A549 (cell line): ENCODE measurements around the gene CR2. TPM values are rescaled to one million over a fixed set of nuclear protein-coding genes. Genes with fewer than 3 reads are reported as not detected.

ENCODE experiments used
- ATAC-seq, 2 experiments: fragments of 200-7000 bp in 1 of 2; fragments of >200 bp in 1 of 2; cut with Nextera tagmentation in 1 of 2; cut with Tn5 transposase in 1 of 2; 3 replicates each; pipeline versions ENCODE4 v1.8.0 to v1.9.1; 2018 to 2020; ENCODE audit warnings: mild to moderate bottlenecking in 1 of 2, moderate library complexity in 1 of 2
- CTCF ChIA-PET: fragments of 300-600 bp; sonication (Branson Sonifier 250); formaldehyde crosslinking; extraction: SDS; loops from one replicate; lab custom pipeline; 2021; ENCODE audit warnings: antibody characterized with exemption, inconsistent platforms; lab: Yijun Ruan, JAX
- POLR2A ChIA-PET: fragments of 350-600 bp; formaldehyde crosslinking; extraction: SDS; loops from one replicate; lab custom pipeline; 2021; ENCODE audit warnings: antibody characterized with exemption, inconsistent platforms; lab: Yijun Ruan, JAX
- DNase-seq, 2 experiments: peaks; one replicate each; pipeline versions ENCODE4 v3.0.0 to v3.0.0-alpha.2; 2011 to 2016; ENCODE audit warnings: low read depth in 1 of 2, low spot score in 1 of 2
- FAIRE-seq: peaks from 2 replicates; lab custom pipeline; 2011; peaks lifted over from hg19 to GRCh38; lab: Jason Lieb, UNC
- H3K27ac ChIP-seq, 2 experiments: fragments of >200 bp; sonication (Bioruptor Twin); formaldehyde crosslinking; 3 replicates each; pipeline ENCODE4 v1.5.1; 2016 to 2017
- H3K4me1 ChIP-seq: fragments of >200 bp; sonication (Bioruptor Twin); formaldehyde crosslinking; 3 replicates; pipeline ENCODE4 v1.6.1; 2016
- H3K4me2 ChIP-seq: fragments of >200 bp; sonication (Bioruptor Twin); formaldehyde crosslinking; 3 replicates; pipeline ENCODE4 v1.6.1; 2016
- H3K4me3 ChIP-seq: fragments of >200 bp; sonication (Bioruptor Twin); formaldehyde crosslinking; 3 replicates; pipeline ENCODE4 v1.5.1; 2016
- H3K9me3 ChIP-seq: fragments of >200 bp; sonication (Bioruptor Twin); formaldehyde crosslinking; 3 replicates; pipeline ENCODE4 v1.6.1; 2016
- CBX8 ChIP-seq: fragments of 200-600 bp; sonication (generic); IDR thresholded peaks from 2 replicates; pipeline ENCODE4 v1.6.1; 2016
- CHD4 ChIP-seq: fragments of 200-600 bp; sonication (generic); IDR thresholded peaks from 2 replicates; pipeline ENCODE4 v1.6.1; 2016; ENCODE audit warnings: antibody characterized with exemption, mild to moderate bottlenecking, borderline replicate concordance
- EHF ChIP-seq: fragments of 250-450 bp; sonication (Bioruptor Pico); IDR thresholded peaks from 2 replicates; pipeline ENCODE4 v1.5.0; 2020; ENCODE audit warnings: mild to moderate bottlenecking
- EHMT2 ChIP-seq: fragments of 200-600 bp; sonication (generic); IDR thresholded peaks from 2 replicates; pipeline ENCODE4 v1.6.1; 2016; ENCODE audit warnings: antibody characterized with exemption, low read depth, mild to moderate bottlenecking, moderate library complexity
- EP300 ChIP-seq, 2 experiments: fragments of >200 bp; sonication (Bioruptor Twin); formaldehyde crosslinking; IDR thresholded peaks; 2 replicates in 1 of 2; 3 replicates in 1 of 2; pipeline ENCODE4 v1.6.1; 2016 to 2017
- ESRRA ChIP-seq: fragments of 150-350 bp; IDR thresholded peaks from 2 replicates; pipeline ENCODE4 v1.6.1; 2014; ENCODE audit warnings: mild to moderate bottlenecking, low read length, borderline replicate concordance
- FOSB ChIP-seq: fragments of 250-450 bp; sonication (Bioruptor Pico); IDR thresholded peaks from 2 replicates; pipeline ENCODE4 v1.5.0; 2020; ENCODE audit warnings: mild to moderate bottlenecking, moderate library complexity
- FOXS1 ChIP-seq: fragments of 250-450 bp; sonication (Bioruptor Pico); IDR thresholded peaks from 2 replicates; pipeline ENCODE4 v1.5.0; 2020; ENCODE audit warnings: mild to moderate bottlenecking, moderate library complexity
- HDAC2 ChIP-seq: fragments of 200-600 bp; sonication (generic); IDR thresholded peaks from 2 replicates; pipeline ENCODE4 v1.6.1; 2016
- HEYL ChIP-seq: fragments of 250-450 bp; sonication (Bioruptor Pico); IDR thresholded peaks from 2 replicates; pipeline ENCODE4 v1.8.0; 2021; ENCODE audit warnings: mild to moderate bottlenecking, moderate library complexity
- HOXA7 ChIP-seq: fragments of 250-450 bp; sonication (Bioruptor Pico); IDR thresholded peaks from 2 replicates; pipeline ENCODE4 v1.5.0; 2020; ENCODE audit warnings: mild to moderate bottlenecking, moderate library complexity
- HOXB5 ChIP-seq: fragments of 250-450 bp; sonication (Bioruptor Pico); IDR thresholded peaks from 2 replicates; pipeline ENCODE4 v1.5.0; 2020; ENCODE audit warnings: mild to moderate bottlenecking, moderate library complexity
- JUN ChIP-seq, 2 experiments: fragments of >200 bp; sonication (Bioruptor Twin); formaldehyde crosslinking; IDR thresholded peaks; 2 replicates in 1 of 2; 3 replicates in 1 of 2; pipeline ENCODE4 v1.6.1; 2016 to 2017
- MAX ChIP-seq: IDR thresholded peaks from 2 replicates; pipeline ENCODE4 v1.6.1; 2012
- MYC ChIP-seq: IDR thresholded peaks from 2 replicates; pipeline ENCODE4 v1.6.1; 2012; ENCODE audit warnings: mild to moderate bottlenecking, inconsistent platforms, low read length, improper control_type of control experiment, borderline replicate concordance
- NFE2L2 ChIP-seq: fragments of 150-350 bp; conservative IDR thresholded peaks from 2 replicates; pipeline ENCODE4 v1.6.1; 2014; ENCODE audit warnings: low read length
- NR3C1 ChIP-seq: fragments of >200 bp; sonication (Bioruptor Twin); formaldehyde crosslinking; IDR thresholded peaks from 3 replicates; pipeline ENCODE4 v1.6.1; 2017
- PBX3 ChIP-seq: IDR thresholded peaks from 2 replicates; pipeline ENCODE4 v1.6.1; 2012
- RAD21 ChIP-seq, 2 experiments: fragments of >200 bp in 1 of 2; sonication (Bioruptor Twin) in 1 of 2; formaldehyde crosslinking in 1 of 2; IDR thresholded peaks in 1 of 2; conservative IDR thresholded peaks in 1 of 2; 2 replicates in 1 of 2; 3 replicates in 1 of 2; pipeline ENCODE4 v1.6.1; 2012 to 2018; ENCODE audit warnings: inconsistent platforms in 1 of 2
- RCOR1 ChIP-seq: fragments of 150-350 bp; IDR thresholded peaks from 2 replicates; pipeline ENCODE4 v1.6.1; 2014; ENCODE audit warnings: antibody characterized with exemption, low read length, low read depth
- TFCP2L1 ChIP-seq: fragments of 250-450 bp; sonication (Bioruptor Pico); IDR thresholded peaks from 2 replicates; pipeline ENCODE4 v1.5.0; 2021; ENCODE audit warnings: mild to moderate bottlenecking
- ZC3H11A ChIP-seq: fragments of 450-650 bp; IDR thresholded peaks from 2 replicates; pipeline ENCODE4 v1.6.1; 2014; ENCODE audit warnings: antibody characterized with exemption, mild to moderate bottlenecking
- ZNF302 ChIP-seq: fragments of 250-450 bp; sonication (Bioruptor Pico); IDR thresholded peaks from 2 replicates; pipeline ENCODE4 v1.9.0; 2021; ENCODE audit warnings: inconsistent platforms, mild to moderate bottlenecking, moderate library complexity
- WGBS: methylation state at CpG from one replicate; pipeline ENCODE4 v1.1.6; 2017; ENCODE audit errors: missing lambda C conversion rate; 5-methylcytosine and 5-hydroxymethylcytosine counted together
- polyA plus RNA-seq, 4 experiments: library from polyadenylated mRNA; depleted of rRNA in 3 of 4; stranded (reverse); fragments of >200 nt; fragmentation: RNase III in 1 of 4; extraction: RNeasy Plus Mini Kit Qiagen cat#74134 plus additional on column Dnase treatment in 1 of 4; gene quantifications; 2 replicates in 3 of 4; 3 replicates in 1 of 4; pipeline ENCODE4 v1.2.3, GENCODE V29; 2011 to 2017
- TF ChIP-seq, protein P1 (sequence below): fragments of >200 bp; sonication (Bioruptor Twin); formaldehyde crosslinking; IDR thresholded peaks from 3 replicates; pipeline ENCODE4 v1.5.1; 2016
- TF ChIP-seq, protein P2 (sequence below): fragments of 450-650 bp; IDR thresholded peaks from 2 replicates; pipeline ENCODE4 v1.6.1; 2014; ENCODE audit warnings: antibody characterized with exemption

Gene CR2
- polyA plus RNA-seq, 2 of the 4 experiments (the other 2 are of a cell fraction) = not detected

DNA sequence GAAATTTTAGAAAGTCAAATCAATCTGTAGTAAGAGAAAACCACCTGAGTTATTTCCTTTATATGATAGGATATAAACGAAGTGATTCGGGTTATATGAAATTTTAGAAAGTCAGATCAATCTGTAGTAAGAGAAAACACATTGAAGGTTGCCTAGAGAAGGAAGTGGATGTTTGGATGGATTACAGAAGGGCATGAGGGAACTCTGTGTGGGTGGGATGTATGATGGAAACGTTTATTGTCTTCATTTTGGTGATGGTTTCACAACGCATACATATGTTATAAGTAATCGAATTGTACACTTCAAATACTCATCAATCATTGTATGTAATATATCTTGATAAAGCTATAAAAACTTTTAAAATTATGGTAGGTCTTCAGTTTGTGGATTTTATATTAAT, 46.9 kb downstream of the CR2 start:
- Histone ChIP-seq H3K4me2 (no peak overlapping the region), H3K9me3 (no peaks in the 10 kb centered on the region), H3K4me1 (no peaks in the 10 kb centered on the region), H3K27ac (no peak overlapping the region), H3K4me3 (no peak overlapping the region)
- 12% methylated on average over 5 of the region's 5 CpGs for WGBS
- no peak for ATAC-seq
- DNase-seq = no peak
- no peak for TF ChIP-seq EHF (CRISPR knock-in tag)
- TF ChIP-seq HOXB5 (CRISPR knock-in tag) = no peak
- no peak for TF ChIP-seq HDAC2
- CTCF ChIA-PET = interaction anchor here (1.0 to 2.1 kb wide), 2 partner anchors 17 to 47 kb away, joined by 3 to 5 read pairs; partner anchors contain the start of gene CR2
- POLR2A ChIA-PET = no interaction called here
- no peak for FAIRE-seq

GRCh38 chr1:207502726-207503125, 48.6 kb downstream of the CR2 start:
- no peak overlapping the region for H3K4me2 ChIP-seq
- DNase-seq (no peak), ATAC-seq (no peak; a peak in 1 of 6 replicates), FAIRE-seq (no peak)
- TF ChIP-seq ZNF302 = no peak
- TF ChIP-seq CBX8 = no peak
- no peak for TF ChIP-seq HEYL (CRISPR knock-in tag)
- TF ChIP-seq RAD21 (conservative IDR thresholded peaks at IDR 0.05 in 1 of 2, IDR thresholded peaks at IDR 0.05 in 1 of 2) = no peak
- TF ChIP-seq HOXA7 (CRISPR knock-in tag) = no peak
- no peak for TF ChIP-seq NFE2L2
- TF ChIP-seq FOSB (CRISPR knock-in tag) = no peak
- TF ChIP-seq RCOR1 = no peak
- TF ChIP-seq FOXS1 (CRISPR knock-in tag) = no peak
- TF ChIP-seq, protein P1, sequence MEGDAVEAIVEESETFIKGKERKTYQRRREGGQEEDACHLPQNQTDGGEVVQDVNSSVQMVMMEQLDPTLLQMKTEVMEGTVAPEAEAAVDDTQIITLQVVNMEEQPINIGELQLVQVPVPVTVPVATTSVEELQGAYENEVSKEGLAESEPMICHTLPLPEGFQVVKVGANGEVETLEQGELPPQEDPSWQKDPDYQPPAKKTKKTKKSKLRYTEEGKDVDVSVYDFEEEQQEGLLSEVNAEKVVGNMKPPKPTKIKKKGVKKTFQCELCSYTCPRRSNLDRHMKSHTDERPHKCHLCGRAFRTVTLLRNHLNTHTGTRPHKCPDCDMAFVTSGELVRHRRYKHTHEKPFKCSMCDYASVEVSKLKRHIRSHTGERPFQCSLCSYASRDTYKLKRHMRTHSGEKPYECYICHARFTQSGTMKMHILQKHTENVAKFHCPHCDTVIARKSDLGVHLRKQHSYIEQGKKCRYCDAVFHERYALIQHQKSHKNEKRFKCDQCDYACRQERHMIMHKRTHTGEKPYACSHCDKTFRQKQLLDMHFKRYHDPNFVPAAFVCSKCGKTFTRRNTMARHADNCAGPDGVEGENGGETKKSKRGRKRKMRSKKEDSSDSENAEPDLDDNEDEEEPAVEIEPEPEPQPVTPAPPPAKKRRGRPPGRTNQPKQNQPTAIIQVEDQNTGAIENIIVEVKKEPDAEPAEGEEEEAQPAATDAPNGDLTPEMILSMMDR = no peak
- TF ChIP-seq ZC3H11A = no peak
- TF ChIP-seq EHMT2 = no peak
- TF ChIP-seq, protein P2, sequence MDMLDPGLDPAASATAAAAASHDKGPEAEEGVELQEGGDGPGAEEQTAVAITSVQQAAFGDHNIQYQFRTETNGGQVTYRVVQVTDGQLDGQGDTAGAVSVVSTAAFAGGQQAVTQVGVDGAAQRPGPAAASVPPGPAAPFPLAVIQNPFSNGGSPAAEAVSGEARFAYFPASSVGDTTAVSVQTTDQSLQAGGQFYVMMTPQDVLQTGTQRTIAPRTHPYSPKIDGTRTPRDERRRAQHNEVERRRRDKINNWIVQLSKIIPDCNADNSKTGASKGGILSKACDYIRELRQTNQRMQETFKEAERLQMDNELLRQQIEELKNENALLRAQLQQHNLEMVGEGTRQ = no peak
- no peak for TF ChIP-seq PBX3
- no peak for TF ChIP-seq MAX
- TF ChIP-seq JUN (IDR thresholded peaks at IDR 0.05) = no peak
- no peak for TF ChIP-seq MYC
- no peak for TF ChIP-seq HDAC2
- no peak overlapping the region for H3K4me3 ChIP-seq
- 11% methylated on average over 7 of the region's 7 CpGs for WGBS
- CTCF ChIA-PET = interaction anchor here (0.8 to 2.1 kb wide), 4 partner anchors 16 to 418 kb away, joined by 3 to 7 read pairs (median 4); no protein-coding TSS in a partner anchor
- H3K27ac ChIP-seq = no peak overlapping the region
- H3K9me3 ChIP-seq = no peaks in the 10 kb centered on the region
- POLR2A ChIA-PET = no interaction called here
- H3K4me1 ChIP-seq = no peaks in the 10 kb centered on the region

- no peak for FAIRE-seq
These were observed 49.8 kb downstream of the CR2 start for GRCh38 chr1:207503950-207504349.

More at GRCh38 chr1:207503950-207504349, 49.8 kb downstream of the CR2 start:
- Histone ChIP-seq H3K4me2 (no peak overlapping the region), H3K27ac (no peak overlapping the region), H3K4me1 (no peaks in the 10 kb centered on the region), H3K4me3 (no peak overlapping the region), H3K9me3 (no peaks in the 10 kb centered on the region)
- ChIA-PET CTCF (no interaction called here), POLR2A (no interaction called here)
- TF ChIP-seq MYC = no peak
- TF ChIP-seq HEYL (CRISPR knock-in tag) = no peak
- no peak for TF ChIP-seq FOXS1 (CRISPR knock-in tag)
- no peak for TF ChIP-seq CHD4
- TF ChIP-seq NR3C1 = no peak
- TF ChIP-seq TFCP2L1 (CRISPR knock-in tag) = no peak
- TF ChIP-seq EP300 (IDR thresholded peaks at IDR 0.05) = no peak
- TF ChIP-seq ESRRA = no peak
- no peak for ATAC-seq
- no peak for DNase-seq
- 43% methylated on average over 3 of the region's 3 CpGs for WGBS
